ENCODE measurements around the gene RRAD.

RRAD gene

DNA sequence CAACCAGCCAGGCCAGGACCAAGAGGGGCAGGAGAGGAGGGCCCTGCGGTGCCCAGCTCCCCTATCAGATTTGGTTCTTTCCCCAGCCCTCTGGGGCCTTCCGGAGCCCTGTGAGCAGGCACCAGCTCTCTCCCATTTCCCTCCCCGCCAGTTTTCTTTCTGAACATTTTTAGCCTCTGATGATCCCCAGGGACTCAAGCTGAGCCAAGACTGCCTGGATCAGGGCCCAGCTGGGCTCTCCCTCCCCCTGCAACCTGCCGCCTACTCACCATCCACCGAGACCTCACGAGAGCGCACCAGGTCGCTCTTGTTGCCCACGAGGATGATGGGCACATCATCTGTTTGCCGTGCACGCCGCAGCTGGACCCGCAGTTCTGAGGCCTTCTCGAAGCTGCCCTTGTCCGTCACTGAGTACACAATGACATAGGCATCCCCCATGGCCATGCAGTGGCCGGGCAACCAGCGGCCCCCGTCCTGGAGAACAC is 2.0 kb downstream of the RRAD start:
- Histone ChIP-seq H3K4me3 (ENCODE audit: low read depth, low read length) (no peak overlapping the region), H2AFZ (ENCODE audit: low read length, unreplicated experiment) (no peak overlapping the region), H3K27ac (ENCODE audit: low read depth, low read length) (no peak overlapping the region), H3K27me3 (ENCODE audit: insufficient read depth, low read length) (peaks cover 29% of the 10 kb centered on the region), H3K4me1 (ENCODE audit: control insufficient read depth, insufficient read depth, low read length, unreplicated experiment) (peaks cover 42% of the 10 kb centered on the region), H3K79me2 (ENCODE audit: control insufficient read depth, insufficient read depth, low read length, unreplicated experiment) (no peaks in the 10 kb centered on the region), H3K36me3 (ENCODE audit: insufficient read depth, low read length) (no peaks in the 10 kb centered on the region)

DNA sequence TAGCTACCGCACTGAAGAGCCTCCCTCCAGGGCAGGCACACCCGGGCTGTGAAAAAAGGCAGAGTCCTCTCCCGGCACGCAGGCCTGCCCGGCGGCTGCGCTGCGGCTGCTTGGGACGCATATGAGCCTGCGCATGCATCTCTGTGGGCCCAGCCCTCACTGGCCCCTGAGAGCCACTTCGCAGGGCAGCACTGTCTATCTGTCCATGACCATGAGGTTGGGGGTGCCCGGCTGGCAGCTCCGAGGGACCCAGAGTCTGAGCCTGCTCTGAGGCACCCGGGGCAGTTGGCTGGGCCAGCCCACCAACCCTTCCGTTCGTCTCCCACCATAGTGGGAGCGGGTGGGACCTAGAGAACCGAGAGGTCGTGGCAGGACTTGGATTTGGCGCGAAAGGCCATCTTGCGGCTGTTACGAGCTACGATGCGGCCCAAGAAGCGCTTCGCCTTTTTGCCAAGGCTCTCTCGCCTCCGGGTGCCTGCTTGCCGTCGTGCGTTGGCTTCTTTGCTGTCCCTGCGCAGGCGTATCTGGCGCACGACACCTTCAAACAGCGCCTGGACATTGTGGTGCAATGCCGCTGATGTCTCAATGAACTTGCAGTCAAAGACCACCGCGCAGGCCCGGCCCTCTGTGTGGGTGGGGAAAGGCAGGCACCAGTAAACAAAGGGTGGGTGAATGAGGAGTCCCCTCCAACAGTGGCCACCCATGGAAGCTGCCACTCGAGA is 3.4 kb downstream of the RRAD start:
- no peaks in the 10 kb centered on the region for H3K79me2 ChIP-seq (ENCODE audit: control insufficient read depth, insufficient read depth, low read length, unreplicated experiment)
- peaks cover 29% of the 10 kb centered on the region for H3K27me3 ChIP-seq (ENCODE audit: insufficient read depth, low read length)
- no peak overlapping the region for H2AFZ ChIP-seq (ENCODE audit: low read length, unreplicated experiment)
- no peaks in the 10 kb centered on the region for H3K36me3 ChIP-seq (ENCODE audit: insufficient read depth, low read length)
- H3K4me1 ChIP-seq (ENCODE audit: control insufficient read depth, insufficient read depth, low read length, unreplicated experiment) = peaks cover 30% of the 10 kb centered on the region
- no peak overlapping the region for H3K27ac ChIP-seq (ENCODE audit: low read depth, low read length)
- H3K4me3 ChIP-seq (ENCODE audit: low read depth, low read length) = no peak overlapping the region

DNA sequence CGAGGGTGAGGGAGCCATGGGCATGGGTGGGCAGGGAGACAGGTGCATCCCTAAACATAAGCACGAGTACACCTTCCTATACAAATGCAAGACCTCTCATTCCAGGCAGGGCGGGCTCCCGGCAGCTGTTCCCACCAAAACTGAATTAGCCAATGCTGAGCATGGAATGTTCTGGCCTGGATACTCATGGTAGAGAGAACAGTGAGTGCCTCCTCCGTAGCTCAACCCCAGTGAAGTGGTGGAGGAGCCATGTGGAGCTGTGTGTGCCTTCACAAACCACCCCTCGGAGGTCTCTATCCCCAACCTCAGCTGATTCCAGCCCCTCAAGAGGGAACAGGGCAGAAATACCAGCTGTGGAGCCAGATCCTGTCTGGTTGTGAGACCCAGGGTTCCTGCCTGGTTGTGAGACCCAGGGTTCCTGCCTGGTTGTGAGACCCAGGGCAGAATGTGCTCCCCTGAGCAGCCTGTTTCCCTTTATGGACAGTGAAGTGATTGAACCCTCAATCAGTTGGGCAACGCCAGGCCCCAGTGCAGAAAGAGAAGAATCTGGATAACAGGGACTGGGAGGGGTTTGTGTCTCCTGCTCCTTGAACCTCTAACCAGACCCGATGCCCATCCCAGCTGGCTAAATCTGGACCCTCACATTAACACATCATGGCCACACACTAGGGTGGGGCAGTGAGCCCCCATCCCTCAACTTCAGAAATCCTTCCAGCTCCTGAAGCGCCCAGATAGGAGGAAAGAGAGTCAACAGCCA is 4.2 kb downstream of the RRAD start:
- H3K4me1 ChIP-seq (ENCODE audit: control insufficient read depth, insufficient read depth, low read length, unreplicated experiment) = peaks cover 22% of the 10 kb centered on the region
- H3K27me3 ChIP-seq (ENCODE audit: insufficient read depth, low read length) = peaks cover 29% of the 10 kb centered on the region
- no peaks in the 10 kb centered on the region for H3K79me2 ChIP-seq (ENCODE audit: control insufficient read depth, insufficient read depth, low read length, unreplicated experiment)
- H3K27ac ChIP-seq (ENCODE audit: low read depth, low read length) = no peak overlapping the region
- no peak overlapping the region for H3K4me3 ChIP-seq (ENCODE audit: low read depth, low read length)
- H2AFZ ChIP-seq (ENCODE audit: low read length, unreplicated experiment) = no peak overlapping the region
- no peaks in the 10 kb centered on the region for H3K36me3 ChIP-seq (ENCODE audit: insufficient read depth, low read length)

DNA sequence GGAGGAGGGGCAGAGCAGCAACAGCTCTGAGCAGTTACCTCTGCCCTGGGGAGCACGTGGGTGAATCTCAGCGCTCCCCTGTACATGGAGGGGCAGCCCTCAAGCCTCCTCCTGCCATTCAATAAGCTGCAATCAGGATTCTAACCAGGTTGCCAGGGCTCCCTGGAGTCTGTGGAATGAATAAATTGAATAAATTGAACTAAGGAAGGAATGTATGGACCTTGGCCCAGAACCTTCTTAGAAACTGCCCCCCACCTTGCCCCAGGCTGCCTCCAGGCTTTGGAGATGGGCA is 5.1 kb downstream of the RRAD start:
- no peak overlapping the region for H3K27ac ChIP-seq (ENCODE audit: low read depth, low read length)

DNA sequence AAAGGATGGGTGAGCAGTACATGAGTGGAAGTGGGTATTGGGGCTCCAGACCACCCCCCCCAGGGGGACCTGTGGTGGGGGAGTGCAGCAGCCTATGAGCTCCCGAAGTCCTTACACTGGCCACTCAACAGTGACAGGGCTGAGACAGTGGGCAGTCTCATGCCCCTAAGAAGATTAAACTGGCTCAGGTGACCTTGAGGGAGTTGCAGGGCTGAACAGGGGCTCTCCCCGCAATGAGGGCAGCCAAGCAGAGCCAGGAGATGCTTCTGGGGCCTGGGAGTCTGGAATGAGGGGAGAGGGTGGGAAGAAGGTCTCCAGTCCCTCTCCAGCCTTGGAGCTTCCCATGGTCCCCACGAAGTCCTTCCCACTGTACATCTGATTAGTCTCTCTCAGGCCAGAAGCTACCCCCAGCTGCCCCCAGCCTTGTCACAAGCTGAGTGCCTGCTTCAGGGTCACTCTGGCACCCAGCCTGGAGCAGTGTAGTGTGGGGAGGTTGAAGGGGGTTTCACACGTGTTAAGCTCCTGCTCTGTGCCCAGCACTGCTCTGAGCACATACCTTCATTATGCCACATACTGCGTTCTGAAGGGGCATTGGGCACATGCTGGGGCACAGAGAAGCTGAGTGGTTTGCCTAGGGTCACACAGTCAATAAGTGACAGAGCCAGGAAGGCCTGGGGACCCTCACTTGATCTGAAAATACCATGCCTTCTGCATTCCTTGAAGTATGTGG is 5.6 kb downstream of the RRAD start:
- Histone ChIP-seq H2AFZ (ENCODE audit: low read length, unreplicated experiment) (no peak overlapping the region), H3K36me3 (ENCODE audit: insufficient read depth, low read length) (no peaks in the 10 kb centered on the region), H3K4me3 (ENCODE audit: low read depth, low read length) (no peak overlapping the region), H3K27me3 (ENCODE audit: insufficient read depth, low read length) (peaks cover 17% of the 10 kb centered on the region), H3K79me2 (ENCODE audit: control insufficient read depth, insufficient read depth, low read length, unreplicated experiment) (no peaks in the 10 kb centered on the region), H3K27ac (ENCODE audit: low read depth, low read length) (no peak overlapping the region), H3K4me1 (ENCODE audit: control insufficient read depth, insufficient read depth, low read length, unreplicated experiment) (peaks cover 14% of the 10 kb centered on the region)

More for the DNA sequence above, 5.1 kb downstream of the RRAD start:
- Histone ChIP-seq H3K4me1 (ENCODE audit: control insufficient read depth, insufficient read depth, low read length, unreplicated experiment) (peaks cover 14% of the 10 kb centered on the region), H3K79me2 (ENCODE audit: control insufficient read depth, insufficient read depth, low read length, unreplicated experiment) (no peaks in the 10 kb centered on the region), H3K4me3 (ENCODE audit: low read depth, low read length) (no peak overlapping the region), H3K27me3 (ENCODE audit: insufficient read depth, low read length) (peaks cover 21% of the 10 kb centered on the region), H2AFZ (ENCODE audit: low read length, unreplicated experiment) (no peak overlapping the region), H3K36me3 (ENCODE audit: insufficient read depth, low read length) (no peaks in the 10 kb centered on the region)

DNA sequence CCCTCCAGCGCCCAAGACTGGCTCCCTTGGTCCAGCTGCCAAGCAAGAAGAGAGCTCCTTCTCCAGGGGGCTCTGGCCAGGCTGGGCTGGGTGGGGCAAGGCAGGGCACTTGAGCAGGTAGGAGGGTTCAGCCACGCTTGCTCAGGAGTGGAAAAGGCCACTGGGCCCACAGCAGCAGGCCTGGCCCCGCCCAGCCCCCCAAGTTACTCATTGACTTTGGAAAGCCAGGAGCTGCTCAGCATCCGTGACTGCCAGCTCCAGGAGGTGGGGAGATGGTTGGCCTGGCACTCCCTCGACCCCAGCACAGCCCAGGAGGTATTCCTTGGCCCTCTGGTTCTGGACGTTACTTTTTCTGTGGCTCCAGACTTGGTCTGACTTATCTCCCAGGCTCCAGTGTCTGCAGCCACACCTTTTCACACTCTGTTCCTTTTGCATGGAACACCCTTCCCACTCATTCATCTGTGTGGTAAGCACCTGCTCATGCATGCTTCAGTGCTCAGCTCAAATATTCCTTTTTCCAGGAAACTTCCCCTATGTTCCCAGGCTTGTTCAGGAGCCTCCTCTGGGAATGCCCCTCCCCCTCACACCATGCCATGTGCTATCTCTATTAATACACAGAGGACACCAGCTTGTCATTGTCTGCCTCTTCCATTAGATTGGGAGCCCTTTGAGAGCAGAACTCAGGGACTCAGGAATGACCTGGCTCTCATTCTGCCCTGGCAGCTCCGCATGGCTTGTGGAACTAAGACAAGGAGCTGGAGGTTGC is 6.3 kb downstream of the RRAD start, which contains the start of gene CDH16:
CDH16 (minus strand) TSS at position 83 of the 766 bp plus-strand sequence. CDS start 820 bp downstream, outside the sequence.
- Histone ChIP-seq H3K4me3 (ENCODE audit: low read depth, low read length) (no peak within 1 kb of the TSS), H3K4me1 (ENCODE audit: control insufficient read depth, insufficient read depth, low read length, unreplicated experiment) (peaks cover 14% of the 10 kb centered on the region), H3K27me3 (ENCODE audit: insufficient read depth, low read length) (peaks cover 15% of the 10 kb centered on the region), H2AFZ (ENCODE audit: low read length, unreplicated experiment) (no peak within 1 kb of the TSS), H3K79me2 (ENCODE audit: control insufficient read depth, insufficient read depth, low read length, unreplicated experiment) (no peaks in the 10 kb centered on the region), H3K36me3 (ENCODE audit: insufficient read depth, low read length) (no peaks in the 10 kb centered on the region), H3K27ac (ENCODE audit: low read depth, low read length) (no peak within 1 kb of the TSS)

DNA sequence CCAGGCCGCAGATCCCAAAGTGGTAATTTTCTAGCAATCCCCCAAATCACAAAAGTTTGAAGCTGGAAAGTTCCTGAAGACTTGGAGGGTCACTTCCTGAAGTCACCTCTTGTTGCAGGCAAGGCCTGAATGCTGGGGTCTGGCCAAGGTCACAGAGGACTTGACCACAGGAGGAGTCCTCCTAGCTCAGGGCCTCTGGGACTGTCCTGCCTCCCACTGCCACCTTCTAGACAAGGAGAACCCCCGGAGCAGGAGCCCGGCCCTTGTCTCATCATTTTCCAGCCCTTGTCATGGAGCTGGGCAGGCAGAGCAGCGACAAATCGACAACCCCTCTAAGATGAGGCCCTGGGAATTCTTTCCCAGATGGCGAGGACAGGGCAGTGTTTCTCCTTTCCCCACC is 7.0 kb downstream of the RRAD start:
- Histone ChIP-seq H3K27me3 (ENCODE audit: insufficient read depth, low read length) (peaks cover 15% of the 10 kb centered on the region), H3K79me2 (ENCODE audit: control insufficient read depth, insufficient read depth, low read length, unreplicated experiment) (no peaks in the 10 kb centered on the region), H3K4me3 (ENCODE audit: low read depth, low read length) (no peak overlapping the region), H3K4me1 (ENCODE audit: control insufficient read depth, insufficient read depth, low read length, unreplicated experiment) (peaks cover 7% of the 10 kb centered on the region), H3K36me3 (ENCODE audit: insufficient read depth, low read length) (no peaks in the 10 kb centered on the region), H2AFZ (ENCODE audit: low read length, unreplicated experiment) (no peak overlapping the region), H3K27ac (ENCODE audit: low read depth, low read length) (no peak overlapping the region)

DNA sequence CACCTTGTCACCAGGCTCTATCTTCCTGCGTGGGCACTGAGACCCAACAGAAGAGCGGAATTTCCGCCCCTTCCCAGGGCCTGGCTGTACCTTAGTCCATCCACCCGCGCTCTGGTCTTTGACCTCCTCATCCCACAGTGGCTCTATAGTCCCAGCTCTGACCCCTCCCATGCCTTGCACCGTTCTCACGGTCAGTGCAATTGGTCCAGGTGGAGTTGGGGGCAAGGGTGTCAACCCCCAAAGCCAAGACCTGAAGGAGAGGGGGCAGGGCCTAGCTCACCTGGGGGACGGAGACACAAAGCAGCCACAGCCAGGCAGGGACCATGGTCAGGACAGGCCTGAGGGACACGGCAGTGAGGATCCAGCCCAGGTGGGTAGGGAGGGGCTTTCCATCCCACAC is 7.6 kb downstream of the RRAD start:
- Histone ChIP-seq H3K36me3 (ENCODE audit: insufficient read depth, low read length) (no peaks in the 10 kb centered on the region), H3K4me3 (ENCODE audit: low read depth, low read length) (no peak overlapping the region), H3K27me3 (ENCODE audit: insufficient read depth, low read length) (peaks cover 15% of the 10 kb centered on the region), H3K27ac (ENCODE audit: low read depth, low read length) (no peak overlapping the region), H2AFZ (ENCODE audit: low read length, unreplicated experiment) (no peak overlapping the region), H3K79me2 (ENCODE audit: control insufficient read depth, insufficient read depth, low read length, unreplicated experiment) (no peaks in the 10 kb centered on the region), H3K4me1 (ENCODE audit: control insufficient read depth, insufficient read depth, low read length, unreplicated experiment) (peaks cover 1% of the 10 kb centered on the region)

DNA sequence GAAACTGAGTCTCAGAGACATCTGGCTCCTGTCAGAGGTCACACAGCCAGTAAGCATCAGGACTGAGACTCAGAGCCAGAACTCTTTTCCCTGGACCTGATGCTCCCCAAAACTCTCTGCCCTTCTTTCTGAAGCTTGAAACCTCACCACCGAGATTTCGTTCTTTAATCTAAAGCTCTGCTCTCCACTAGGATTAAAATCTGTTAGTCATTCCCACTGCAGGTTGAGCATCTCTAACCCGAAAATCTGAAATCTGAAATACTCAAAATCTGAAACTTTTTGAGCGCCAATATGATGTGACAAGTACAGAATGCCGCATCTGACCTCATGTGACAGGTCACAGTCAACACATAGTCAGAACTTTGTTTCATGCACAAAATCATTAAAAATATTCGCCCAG is 8.8 kb downstream of the RRAD start:
- no peaks in the 10 kb centered on the region for H3K79me2 ChIP-seq (ENCODE audit: control insufficient read depth, insufficient read depth, low read length, unreplicated experiment)
- no peak overlapping the region for H2AFZ ChIP-seq (ENCODE audit: low read length, unreplicated experiment)
- peaks cover under 1% of the 10 kb centered on the region for H3K4me1 ChIP-seq (ENCODE audit: control insufficient read depth, insufficient read depth, low read length, unreplicated experiment)
- H3K36me3 ChIP-seq (ENCODE audit: insufficient read depth, low read length) = no peaks in the 10 kb centered on the region
- peaks cover 15% of the 10 kb centered on the region for H3K27me3 ChIP-seq (ENCODE audit: insufficient read depth, low read length)
- H3K4me3 ChIP-seq (ENCODE audit: low read depth, low read length) = no peak overlapping the region
- H3K27ac ChIP-seq (ENCODE audit: low read depth, low read length) = no peak overlapping the region

DNA sequence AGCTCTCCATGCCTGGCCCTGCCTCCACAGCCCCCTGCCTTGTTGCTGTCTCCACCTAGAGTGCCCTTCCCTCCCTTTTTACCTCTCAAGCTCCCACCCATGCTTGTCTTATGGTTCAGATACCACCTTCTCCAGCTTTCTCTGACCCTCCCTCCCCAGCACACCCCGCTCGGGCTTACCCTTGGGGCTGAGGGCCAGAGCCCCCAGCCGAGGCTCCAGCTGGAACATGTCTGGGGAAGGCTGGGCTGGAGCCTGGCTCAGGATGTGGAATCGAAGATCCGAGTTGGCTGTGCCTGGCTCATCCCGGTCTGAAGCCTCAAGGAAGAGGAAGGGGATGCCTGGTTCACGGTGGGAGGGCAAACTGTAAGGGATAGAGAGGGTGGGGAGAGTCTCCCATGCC is 10.3 kb downstream of the RRAD start:
- peaks cover 8% of the 10 kb centered on the region for H3K27me3 ChIP-seq (ENCODE audit: insufficient read depth, low read length)
- no peak overlapping the region for H2AFZ ChIP-seq (ENCODE audit: low read length, unreplicated experiment)
- no peak overlapping the region for H3K4me3 ChIP-seq (ENCODE audit: low read depth, low read length)
- no peaks in the 10 kb centered on the region for H3K36me3 ChIP-seq (ENCODE audit: insufficient read depth, low read length)
- H3K27ac ChIP-seq (ENCODE audit: low read depth, low read length) = no peak overlapping the region
- H3K4me1 ChIP-seq (ENCODE audit: control insufficient read depth, insufficient read depth, low read length, unreplicated experiment) = peaks cover 5% of the 10 kb centered on the region
- no peaks in the 10 kb centered on the region for H3K79me2 ChIP-seq (ENCODE audit: control insufficient read depth, insufficient read depth, low read length, unreplicated experiment)

Data from ACC112 (cell line).